ENCODE data around the gene MED12L.

Gene MED12L

DNA sequence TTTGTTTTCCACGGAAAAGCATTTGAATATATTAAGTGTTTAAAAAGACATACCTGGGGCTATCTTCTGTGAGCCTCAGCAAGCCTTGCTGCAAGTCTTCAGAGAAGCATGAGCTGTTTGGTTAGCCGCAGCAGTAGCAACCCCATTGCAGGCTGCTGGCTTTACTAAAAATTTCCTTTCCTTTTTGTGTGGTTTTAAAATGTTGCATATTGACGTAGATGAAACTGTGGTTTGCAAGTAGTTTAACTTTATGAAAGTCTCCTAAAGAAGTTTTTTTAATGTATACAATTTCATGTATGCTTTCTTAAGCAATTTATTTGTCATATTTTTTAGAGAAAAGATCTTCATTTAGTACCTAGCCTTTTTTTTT is 117.6 kb downstream of the MED12L start, which contains the start of gene GPR171:
GPR171 (minus strand) TSS at position 166 of the 370 bp plus-strand sequence. CDS start 3,830 bp downstream, outside the sequence.
- H3K9me3 ChIP-seq, result no peaks in the 10 kb centered on the region
- H3K27me3 ChIP-seq, result no peaks in the 10 kb centered on the region
- TF ChIP-seq CTCF (IDR thresholded peaks at IDR 0.05; ENCODE audit: low read depth, low read length), result no peak
- no peaks in the 10 kb centered on the region for H3K4me1 ChIP-seq
- peaks cover 3% of the 10 kb centered on the region; the same call in 1 of the 2 replicates for H3K36me3 ChIP-seq
- H3K4me3 ChIP-seq (ENCODE audit: low read depth, low read length), result no peak within 1 kb of the TSS
- DNase-seq, result no peak

DNA sequence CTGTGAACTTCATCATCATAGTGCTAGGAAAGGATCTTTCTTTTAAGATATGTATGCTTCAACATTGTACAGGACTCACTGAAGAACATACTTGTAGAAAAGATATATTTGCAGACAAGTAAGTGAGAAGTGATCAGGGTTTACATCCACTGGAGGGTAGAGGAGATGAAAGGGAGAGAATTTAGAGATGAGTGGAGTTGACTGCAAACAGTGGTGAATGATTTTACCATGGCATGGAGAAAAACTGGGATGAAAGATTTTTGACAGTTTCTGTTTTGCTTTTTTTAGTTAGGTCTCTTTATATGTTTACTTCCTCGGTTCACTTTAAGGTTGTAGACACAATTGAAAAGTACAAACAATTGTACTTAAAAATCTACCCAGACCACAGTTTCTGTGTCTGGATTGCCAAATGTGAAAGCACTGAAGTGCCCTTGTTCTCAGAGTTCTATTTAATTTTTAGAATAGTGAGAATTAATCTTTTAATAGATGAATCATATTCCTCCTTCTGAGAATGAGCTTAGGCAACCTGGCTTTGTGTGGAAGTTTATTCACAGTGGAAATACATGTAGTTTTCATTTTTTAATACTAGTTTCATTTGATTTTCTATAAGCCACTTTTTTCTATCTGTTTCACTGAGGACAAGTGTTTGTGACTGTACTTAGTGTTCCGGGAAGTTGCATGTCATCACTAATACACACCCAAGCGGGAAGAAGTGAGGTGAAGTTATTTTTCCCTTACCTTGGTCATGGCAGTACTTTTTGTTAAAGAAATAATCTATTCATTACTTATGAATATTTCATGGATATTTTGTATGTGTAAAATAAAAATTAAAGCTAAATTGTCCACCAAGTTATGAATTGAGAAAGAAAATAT is 119.3 kb downstream of the MED12L start:
- no peaks in the 10 kb centered on the region for H3K27me3 ChIP-seq
- no peak for DNase-seq
- no peak for TF ChIP-seq CTCF (IDR thresholded peaks at IDR 0.05; ENCODE audit: low read depth, low read length)
- H3K4me1 ChIP-seq, result no peaks in the 10 kb centered on the region
- H3K36me3 ChIP-seq, result peaks cover 3% of the 10 kb centered on the region; the same call in 1 of the 2 replicates
- H3K9me3 ChIP-seq, result no peaks in the 10 kb centered on the region
- H3K4me3 ChIP-seq (ENCODE audit: low read depth, low read length), result no peak overlapping the region

DNA sequence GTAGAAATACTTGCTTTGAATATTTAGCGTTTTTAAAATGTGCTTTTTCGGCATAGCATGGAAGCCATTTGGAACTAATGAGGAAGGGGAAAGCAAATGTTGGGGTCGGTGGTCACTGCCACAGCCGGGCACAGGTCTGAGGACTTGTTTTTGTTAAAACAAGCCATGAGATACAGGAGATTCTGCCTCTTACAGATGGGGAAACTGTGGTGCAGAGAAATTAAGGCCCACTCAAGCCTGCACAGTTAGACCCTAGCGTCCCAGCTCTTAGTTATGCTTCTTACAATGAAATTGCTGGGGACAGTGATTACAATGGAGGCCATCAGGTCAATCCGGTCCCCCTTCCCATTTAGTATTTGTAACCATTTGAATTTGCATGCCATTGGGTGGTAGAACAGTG is 120.0 kb downstream of the MED12L start:
- Histone ChIP-seq H3K4me3 (ENCODE audit: low read depth, low read length) (no peak overlapping the region), H3K36me3 (peaks cover 3% of the 10 kb centered on the region; the same call in 1 of the 2 replicates), H3K4me1 (peaks cover 3% of the 10 kb centered on the region), H3K27me3 (no peaks in the 10 kb centered on the region), H3K9me3 (no peaks in the 10 kb centered on the region)
- no peak for DNase-seq
- TF ChIP-seq CTCF (IDR thresholded peaks at IDR 0.05; ENCODE audit: low read depth, low read length), result no peak

GRCh38 chr3:151206201-151206600 is 120.7 kb downstream of the MED12L start:
- Histone ChIP-seq H3K9me3 (no peaks in the 10 kb centered on the region), H3K4me1 (peaks cover 3% of the 10 kb centered on the region), H3K27me3 (no peaks in the 10 kb centered on the region), H3K4me3 (ENCODE audit: low read depth, low read length) (no peak overlapping the region), H3K36me3 (peaks cover 3% of the 10 kb centered on the region; the same call in 1 of the 2 replicates)
- DNase-seq, result no peak
- no peak for TF ChIP-seq CTCF (IDR thresholded peaks at IDR 0.05; ENCODE audit: low read depth, low read length)

- no peak for TF ChIP-seq CTCF (IDR thresholded peaks at IDR 0.05; ENCODE audit: low read depth, low read length)
- Histone ChIP-seq H3K27me3 (no peaks in the 10 kb centered on the region), H3K4me3 (ENCODE audit: low read depth, low read length) (no peak overlapping the region), H3K36me3 (peaks cover 3% of the 10 kb centered on the region; the same call in 1 of the 2 replicates), H3K4me1 (peaks cover 3% of the 10 kb centered on the region), H3K9me3 (no peaks in the 10 kb centered on the region)
- DNase-seq, result no peak
These were observed 124.2 kb downstream of the MED12L start for GRCh38 chr3:151209654-151210053.
